ENCODE data around the gene TMEM87B. TPM values are rescaled to one million over a fixed set of nuclear protein-coding genes. Genes with fewer than 3 reads are reported as not detected.

The TMEM87B gene
- total RNA-seq, 1 donor from 2014 or later = 5.7 TPM

DNA sequence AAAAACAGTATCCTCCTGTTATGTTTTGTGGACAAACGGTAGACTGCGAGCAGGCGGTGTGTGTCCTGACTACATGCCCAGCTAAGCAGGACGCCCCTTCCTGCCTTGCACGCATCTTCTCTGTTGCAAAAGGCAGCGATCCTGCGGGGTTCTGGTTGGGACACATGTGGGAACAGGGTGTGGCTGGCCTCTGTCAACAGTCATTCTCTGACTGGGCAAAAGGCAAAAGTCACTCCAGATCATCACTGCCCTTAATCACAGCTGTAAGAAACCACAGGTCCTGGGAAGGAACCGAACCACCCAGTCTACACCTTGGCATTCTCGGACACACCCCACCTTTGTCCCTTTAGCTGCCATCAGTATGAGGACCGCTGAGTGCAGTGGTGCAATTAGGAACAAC, 44.3 kb upstream of the TMEM87B start:
- Histone ChIP-seq H3K4me1 (no peaks in the 10 kb centered on the region), H3K36me3 (peaks cover 66% of the 10 kb centered on the region), H3K9me3 (replicated peaks) (no peaks in the 10 kb centered on the region), H3K27me3 (ENCODE audit: low read depth) (no peaks in the 10 kb centered on the region), H3K4me3 (no peak overlapping the region), H3K27ac (replicated peaks) (no peak overlapping the region)
- intact Hi-C loops (cut with micrococcal nuclease) = no loop called here
- DNase-seq = no peak
- no peak for TF ChIP-seq CTCF (IDR thresholded peaks at IDR 0.05; ENCODE audit: borderline replicate concordance)

DNA sequence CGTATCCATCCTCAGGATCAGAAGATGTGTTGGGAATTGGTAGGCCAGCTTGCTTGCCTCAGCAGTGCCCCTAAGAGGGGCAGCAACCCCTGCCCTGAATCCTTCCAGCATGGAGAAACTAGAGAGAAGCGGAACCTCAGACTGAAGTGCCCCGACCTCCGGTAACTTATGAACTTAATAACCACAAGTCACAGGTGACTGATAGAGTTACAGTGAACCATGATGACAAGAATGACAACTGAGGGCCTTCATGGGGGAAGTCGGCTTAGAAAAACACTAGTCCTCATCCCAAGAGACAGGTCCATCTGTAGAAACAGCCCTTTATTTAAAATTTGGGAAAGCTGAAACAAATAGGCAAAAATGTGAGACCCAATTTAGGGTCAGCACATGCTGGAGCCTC, 42.5 kb upstream of the TMEM87B start:
- H3K36me3 ChIP-seq = peaks cover 56% of the 10 kb centered on the region
- no peaks in the 10 kb centered on the region for H3K4me1 ChIP-seq
- no peak overlapping the region for H3K4me3 ChIP-seq
- no peaks in the 10 kb centered on the region for H3K9me3 ChIP-seq (replicated peaks)
- H3K27ac ChIP-seq (replicated peaks) = no peak overlapping the region
- no peak for TF ChIP-seq CTCF (IDR thresholded peaks at IDR 0.05; ENCODE audit: borderline replicate concordance)
- intact Hi-C loops (cut with micrococcal nuclease) = no loop called here
- H3K27me3 ChIP-seq (ENCODE audit: low read depth) = no peaks in the 10 kb centered on the region
- DNase-seq = no peak

- Histone ChIP-seq H3K4me1 (no peaks in the 10 kb centered on the region), H3K27me3 (ENCODE audit: low read depth) (no peaks in the 10 kb centered on the region), H3K36me3 (peaks cover 31% of the 10 kb centered on the region), H3K27ac (replicated peaks) (no peak overlapping the region), H3K4me3 (no peak overlapping the region), H3K9me3 (replicated peaks) (no peaks in the 10 kb centered on the region)
- no peak for TF ChIP-seq CTCF (IDR thresholded peaks at IDR 0.05; ENCODE audit: borderline replicate concordance)
- intact Hi-C loops (cut with micrococcal nuclease) = no loop called here
- DNase-seq = no peak
Measured at GRCh38 chr2:112018846-112019245, 36.2 kb upstream of the TMEM87B start.

- H3K9me3 ChIP-seq (replicated peaks) = no peaks in the 10 kb centered on the region
- H3K27ac ChIP-seq (replicated peaks) = no peak overlapping the region
- H3K4me3 ChIP-seq = no peak overlapping the region
- intact Hi-C loops (cut with micrococcal nuclease) = no loop called here
- no peak for DNase-seq
- H3K27me3 ChIP-seq (ENCODE audit: low read depth) = no peaks in the 10 kb centered on the region
- H3K36me3 ChIP-seq = peaks cover 26% of the 10 kb centered on the region
- no peak for TF ChIP-seq CTCF (IDR thresholded peaks at IDR 0.05; ENCODE audit: borderline replicate concordance)
- H3K4me1 ChIP-seq = no peaks in the 10 kb centered on the region
Measured at GRCh38 chr2:112019569-112019982, 35.5 kb upstream of the TMEM87B start.

DNA sequence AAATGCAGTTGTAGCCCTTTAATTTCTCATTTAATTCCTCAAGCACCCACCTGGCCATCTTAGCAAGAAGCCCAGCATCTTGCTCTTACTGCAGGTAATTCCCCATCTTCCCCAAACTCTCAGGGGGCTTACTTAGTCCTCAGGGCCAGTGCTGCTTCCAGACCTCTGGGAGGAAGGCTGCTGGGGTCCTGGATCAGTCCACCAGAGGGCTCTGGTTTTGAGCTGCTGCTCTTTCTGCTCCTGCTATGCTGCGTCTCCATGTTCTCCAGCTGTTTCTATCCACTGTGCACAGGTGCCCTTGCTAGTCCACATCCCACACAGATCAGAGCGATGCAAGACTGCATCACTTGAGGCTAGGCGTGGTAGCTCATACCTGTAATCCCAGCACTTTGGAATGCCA, 34.5 kb upstream of the TMEM87B start:
- DNase-seq = no peak
- Histone ChIP-seq H3K9me3 (replicated peaks) (no peaks in the 10 kb centered on the region), H3K27me3 (ENCODE audit: low read depth) (no peaks in the 10 kb centered on the region), H3K4me1 (no peaks in the 10 kb centered on the region), H3K27ac (replicated peaks) (no peak overlapping the region), H3K36me3 (peaks cover 35% of the 10 kb centered on the region), H3K4me3 (no peak overlapping the region)
- intact Hi-C loops (cut with micrococcal nuclease) = no loop called here
- no peak for TF ChIP-seq CTCF (IDR thresholded peaks at IDR 0.05; ENCODE audit: borderline replicate concordance)

- TF ChIP-seq CTCF (IDR thresholded peaks at IDR 0.05; ENCODE audit: borderline replicate concordance) = no peak
Measured at GRCh38 chr2:112021290-112021689, 33.8 kb upstream of the TMEM87B start.

More at GRCh38 chr2:112021290-112021689, 33.8 kb upstream of the TMEM87B start:
- DNase-seq = no peak
- Histone ChIP-seq H3K36me3 (peaks cover 35% of the 10 kb centered on the region), H3K4me3 (no peak overlapping the region), H3K27ac (replicated peaks) (no peak overlapping the region), H3K9me3 (replicated peaks) (no peaks in the 10 kb centered on the region), H3K4me1 (no peaks in the 10 kb centered on the region), H3K27me3 (ENCODE audit: low read depth) (no peaks in the 10 kb centered on the region)
- intact Hi-C loops (cut with micrococcal nuclease) = no loop called here
